NCI-H187 treated with DMSO at 0.1 percent for 48 hours (cell line): ENCODE data around the gene LMOD3.

ENCODE experiments used
- DNase-seq: peaks from one replicate; lab custom pipeline; 2025; lab: John Stamatoyannopoulos, UW

Gene LMOD3

GRCh38 chr3:69058180-69058946 lies 64.0 kb downstream of the LMOD3 start:
- no peak for DNase-seq
